Heart right ventricle (tissue), 16 donors: ENCODE results near the gene TRAF7. TPM values are rescaled to one million over a fixed set of nuclear protein-coding genes. Genes with fewer than 3 reads are reported as not detected.
"Not testable (repeated sequence)": the region's sequence is repeated elsewhere in the genome, so short reads cannot be mapped to it uniquely, and the experiment has no call there.

Experiments used
- ATAC-seq, 8 donors: fragments of 200-7000 bp; cut with Tn5 transposase; one replicate each; pipeline ENCODE4 v1.9.1; 2020; ENCODE audit warnings: mild to moderate bottlenecking in 8 of 8, moderate library complexity in 8 of 8, moderate number of reproducible peaks in 1 of 8
- DNase-seq, 2 donors: peaks; one replicate each; pipeline ENCODE4 v3.0.0-alpha.2; 2020
- H3K27ac ChIP-seq, 10 donors: fragments of 200-600 bp; sonication (generic) in 2 of 10; one replicate each; pipeline versions ENCODE4 v1.5.0 to v1.8.0; 2020 to 2022; ENCODE audit warnings: mild to moderate bottlenecking in 3 of 10
- H3K27me3 ChIP-seq, 7 donors: fragments of 200-600 bp; one replicate each; pipeline ENCODE4 v1.8.0; 2021 to 2022; ENCODE audit warnings: mild to moderate bottlenecking in 2 of 7
- H3K36me3 ChIP-seq, 9 donors: fragments of 200-600 bp; sonication (generic) in 1 of 9; one replicate each; pipeline versions ENCODE4 v1.5.0 to v1.8.0; 2020 to 2022; ENCODE audit warnings: mild to moderate bottlenecking in 2 of 9
- H3K4me1 ChIP-seq, 9 donors: fragments of 200-600 bp; sonication (generic) in 1 of 9; one replicate each; pipeline versions ENCODE4 v1.5.0 to v1.8.0; 2020 to 2022; ENCODE audit warnings: mild to moderate bottlenecking in 4 of 9
- H3K4me3 ChIP-seq, 10 donors: fragments of 200-600 bp; sonication (generic) in 2 of 10; one replicate each; pipeline versions ENCODE4 v1.5.0 to v1.8.0; 2020 to 2022; ENCODE audit warnings: mild to moderate bottlenecking in 7 of 10, moderate library complexity in 2 of 10
- H3K9me3 ChIP-seq, 11 donors: fragments of 200-600 bp in 10 of 11; sonication (generic) in 2 of 11; one replicate each; pipeline versions ENCODE4 v1.5.0 to v1.8.0; 2013 to 2022; ENCODE audit warnings: mild to moderate bottlenecking in 2 of 11, control low read depth in 1 of 11, moderate library complexity in 1 of 11
- CTCF ChIP-seq, 9 donors: fragments of 200-600 bp; sonication (generic) in 2 of 9; IDR thresholded peaks; one replicate each; pipeline versions ENCODE4 v1.5.0 to v1.8.0; 2021 to 2022; ENCODE audit warnings: antibody characterized with exemption in 9 of 9, mild to moderate bottlenecking in 5 of 9, moderate library complexity in 1 of 9
- WGBS, 2 donors: extraction: QIAGEN DNeasy Blood & Tissue Kit; methylation state at CpG; one replicate each; pipeline ENCODE4 v1.1.7; 2013; ENCODE audit warnings: inconsistent platforms in 1 of 2; 5-methylcytosine and 5-hydroxymethylcytosine counted together
- intact Hi-C, 10 donors: fragments of 100-400 bp; cut with DNase I; formaldehyde crosslinking; loops; one replicate each; pipeline versions ENCODE4 v1.11.1 to v1.14.2; 2022
- polyA plus RNA-seq, 2 donors: library from polyadenylated mRNA; stranded (reverse); fragments of 200-250 nt; gene quantifications; one replicate each; pipeline ENCODE4 v1.2.3, GENCODE V29; 2013
- total RNA-seq, 10 donors: library from RNA; stranded (reverse); fragmentation: NEBNext Ultra II Directional in 3 of 10; extraction: Animal tissue kit (Norgen Biotek cat#: 25700) in 3 of 10; gene quantifications; one replicate each; pipeline versions ENCODE4 v1.2.1 to v1.2.4, GENCODE V29; 2021 to 2023
- donor health status: Arrhythmogenic right ventricular cardiomyopathy.
- donor health status: ischemic (EF 13 %, LVEDD 7.1; RV severe dilation, severe dysfunction).
- donor health status: healthy with polysubstance abuse.
- donor health status: DM: no; HTN: yes; CAD: no.
- donor health status: DM: no; HTN: no; CAD: no.
- donor health status: ischemic (EF 25% LVEDD 6.9; RV normal size, moderate dysfunction).
- donor health status: ischemic (EF 25% LVEDD 5.7; RV mildly dilated, moderate dysfunction).
- donor health status: healthy.
- donor health status: DM: yes; HTN: yes; CAD: no.
- donor health status: Ischemic cardiomyopathy.
- donor health status: ischemic (EF 35%, LVEDD 5.7; RV mildly dilated, moderate dysfunction).
- donor health status: nonischemic (EF 11% LVEDD 7.7; RV severe dilation, severe dysfunction).
- donor health status: DM: yes; HTN: yes; CAD: no.
- donor health status: PGD.
- donor health status: ischemic (EF 29% LVEDD 5.4; RV normal size, mild dysfunction).
- donor health status: nonischemic (EF 23%, LVEDD 6.1; RV moderate dilation, normal function).

The TRAF7 gene
- total and polyA plus RNA-seq, 12 donors, result 14.6 to 44.9 (median 23.8) TPM

GRCh38 chr16:2121325-2121724 lies 34.3 kb upstream of the TRAF7 start:
- H3K36me3 ChIP-seq, H3K27me3 ChIP-seq, intact Hi-C loops, H3K9me3 ChIP-seq: not testable (repeated sequence)
- peak in 7 of 9 donors; percentile 29 to 63 (median 50) for TF ChIP-seq CTCF (IDR thresholded peaks at IDR 0.05)
- H3K27ac ChIP-seq, result peak overlapping the region in 9 of 10 donors; percentile 36 to 100 (median 98)
- DNase-seq (peak in 1 of 2 donors; percentile 61), ATAC-seq (peak in 2 of 8 donors; percentile 5 to 28)
- WGBS, 2 donors, result 36 to 43% methylated on average over 6 to 9 of the region's 9 CpGs
- peak overlapping the region in 6 of 10 donors; percentile 6 to 26 (median 16) for H3K4me3 ChIP-seq
- H3K4me1 ChIP-seq, result peaks cover 42 to 72% (median 58%) of the 10 kb centered on the region in 9 donors

- DNase-seq (peak in 1 of 2 donors; percentile 57), ATAC-seq (peak in 6 of 8 donors; percentile 2 to 32 (median 22))
- Histone ChIP-seq H3K36me3 (peaks cover 0 to 5% (median 0%) of the 10 kb centered on the region in 9 donors), H3K27me3 (no peaks in the 10 kb centered on the region), H3K27ac (peak overlapping the region; percentile 30 to 100 (median 96)), H3K9me3 (no peaks in the 10 kb centered on the region), H3K4me1 (peaks cover 46 to 72% (median 61%) of the 10 kb centered on the region in 9 donors), H3K4me3 (peak overlapping the region in 7 of 10 donors; percentile 3 to 26 (median 13))
- intact Hi-C loops, result no loop called here
- no peak for TF ChIP-seq CTCF (IDR thresholded peaks at IDR 0.05)
- 36 to 58% methylated on average over 18 to 19 of the region's 19 CpGs for WGBS, 2 donors
These were observed 33.7 kb upstream of the TRAF7 start for GRCh38 chr16:2121853-2122252.

GRCh38 chr16:2122429-2122828 lies 33.2 kb upstream of the TRAF7 start:
- no peak for DNase-seq

DNA sequence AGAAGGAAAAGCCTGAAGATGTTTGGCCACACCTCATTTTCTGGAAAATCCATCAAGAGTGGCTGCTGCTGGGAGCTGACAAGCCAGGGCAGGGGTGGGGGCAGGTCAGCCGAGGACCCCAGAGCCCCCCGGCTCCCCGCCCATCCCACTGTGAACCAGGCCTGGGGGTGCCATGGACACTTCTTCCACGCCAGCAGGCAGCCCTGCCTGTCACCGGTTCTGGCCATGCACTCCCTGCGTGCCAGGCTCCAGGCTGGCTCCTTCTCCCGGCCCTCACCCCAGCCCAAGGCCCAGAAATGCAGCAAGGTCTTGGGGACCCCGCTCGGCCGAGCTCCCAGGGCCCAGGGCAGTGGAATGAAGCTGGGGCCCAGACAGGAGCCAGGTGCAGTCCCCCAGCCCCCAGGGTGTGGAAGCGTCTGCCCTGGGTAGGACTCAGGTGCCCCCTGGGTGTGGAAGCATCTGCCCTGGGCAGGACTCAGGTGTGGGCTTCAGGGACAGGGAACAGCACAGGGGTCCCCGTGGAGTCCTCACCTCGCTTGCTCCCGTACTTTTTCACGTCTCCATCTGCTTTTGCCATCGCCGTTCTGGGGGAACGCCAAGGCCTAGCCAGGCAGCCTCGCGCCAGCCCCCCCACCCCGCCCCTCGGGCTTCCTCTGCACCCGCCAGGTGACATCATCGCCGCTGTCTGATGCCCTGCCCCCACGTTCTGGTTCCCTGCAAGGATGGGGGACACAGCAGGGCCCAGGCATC lies 32.5 kb upstream of the TRAF7 start:
- Histone ChIP-seq H3K4me3 (peak overlapping the region in 5 of 10 donors; percentile 6 to 55 (median 20)), H3K4me1 (peaks cover 52 to 75% (median 66%) of the 10 kb centered on the region in 9 donors), H3K27ac (peak overlapping the region; percentile 64 to 100 (median 98))
- intact Hi-C loops, H3K9me3 ChIP-seq, H3K27me3 ChIP-seq, DNase-seq, H3K36me3 ChIP-seq: not testable (repeated sequence)
- ATAC-seq, result peak in 5 of 8 donors; percentile 16 to 33 (median 19)
- WGBS, 2 donors, result 41 to 54% methylated on average over 16 to 19 of the region's 26 CpGs

More at GRCh38 chr16:2122429-2122828, 33.2 kb upstream of the TRAF7 start:
- H3K27me3 ChIP-seq, result no peaks in the 10 kb centered on the region
- H3K27ac ChIP-seq, result peak overlapping the region; percentile 30 to 100 (median 96)
- TF ChIP-seq CTCF (IDR thresholded peaks at IDR 0.05), result no peak
- H3K4me1 ChIP-seq, result peaks cover 51 to 72% (median 66%) of the 10 kb centered on the region in 9 donors
- H3K9me3 ChIP-seq, result no peaks in the 10 kb centered on the region
- intact Hi-C loops, result no loop called here
- peak overlapping the region in 5 of 10 donors; percentile 2 to 55 (median 18) for H3K4me3 ChIP-seq
- H3K36me3 ChIP-seq, result peaks cover 0 to under 1% (median 0%) of the 10 kb centered on the region in 9 donors
- no peak for ATAC-seq
- WGBS, 2 donors, result 58 to 64% methylated on average over 15 to 16 of the region's 17 CpGs

DNA sequence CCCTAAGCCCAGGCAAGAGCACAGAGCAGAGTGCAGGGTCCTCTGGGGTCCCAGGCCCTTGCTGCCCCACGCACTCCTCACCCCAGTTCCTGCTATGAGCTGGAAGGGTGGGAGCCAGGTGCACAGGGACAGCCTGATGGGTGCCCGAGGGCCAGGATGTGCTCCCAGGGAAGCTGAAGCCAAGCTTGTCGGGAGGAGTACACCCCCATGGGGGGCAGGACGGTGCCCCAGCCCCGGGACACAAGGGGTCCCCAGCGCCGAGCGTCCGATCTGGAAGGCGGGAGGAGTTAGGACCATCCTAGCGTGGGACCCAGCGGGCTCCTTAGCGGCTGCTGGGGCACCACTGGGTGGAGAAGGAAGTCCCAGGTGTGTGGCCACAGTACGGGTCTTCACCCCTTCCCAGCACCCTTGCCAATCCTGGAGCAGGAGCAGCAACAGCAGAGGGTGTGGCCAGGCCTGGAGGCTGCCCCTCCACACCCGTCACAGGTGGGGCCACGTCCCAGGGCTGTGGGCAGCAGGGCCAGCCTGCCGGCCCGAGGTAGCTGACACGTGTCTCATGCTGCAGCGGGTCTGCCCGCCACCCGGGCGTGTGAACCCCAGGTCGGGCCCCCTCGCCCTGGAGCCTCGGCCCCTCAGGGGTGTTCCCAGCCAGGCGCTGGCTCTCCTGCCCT lies 31.7 kb upstream of the TRAF7 start:
- H3K36me3 ChIP-seq, H3K27me3 ChIP-seq, DNase-seq, intact Hi-C loops, H3K9me3 ChIP-seq: not testable (repeated sequence)
- Histone ChIP-seq H3K27ac (peak overlapping the region; percentile 92 to 100 (median 98)), H3K4me3 (peak overlapping the region in 8 of 10 donors; percentile 32 to 55 (median 48)), H3K4me1 (peaks cover 54 to 82% (median 72%) of the 10 kb centered on the region in 9 donors)
- peak in 7 of 8 donors; percentile 1 to 13 (median 7) for ATAC-seq
- WGBS, 2 donors, result 27 to 34% methylated on average over 21 to 24 of the region's 27 CpGs

- H3K4me3 ChIP-seq, result peak overlapping the region; percentile 10 to 55 (median 44)
- intact Hi-C loops, H3K9me3 ChIP-seq, H3K27me3 ChIP-seq, H3K36me3 ChIP-seq: not testable (repeated sequence)
- peak overlapping the region; percentile 92 to 100 (median 98) for H3K27ac ChIP-seq
- DNase-seq (peak in 1 of 2 donors; percentile 22), ATAC-seq (peak in 7 of 8 donors; percentile 0 to 8 (median 2))
- WGBS, 2 donors, result 12 to 15% methylated on average over 11 of the region's 11 CpGs
- H3K4me1 ChIP-seq, result peaks cover 54 to 87% (median 73%) of the 10 kb centered on the region in 9 donors
These were observed 31.2 kb upstream of the TRAF7 start for GRCh38 chr16:2124377-2124693.

GRCh38 chr16:2124694-2125444 lies 30.7 kb upstream of the TRAF7 start:
- H3K9me3 ChIP-seq, H3K36me3 ChIP-seq, H3K27me3 ChIP-seq, intact Hi-C loops: not testable (repeated sequence)
- H3K4me3 ChIP-seq, result peak overlapping the region; percentile 10 to 55 (median 44)
- H3K4me1 ChIP-seq, result peaks cover 54 to 92% (median 73%) of the 10 kb centered on the region in 9 donors
- ATAC-seq (peak; percentile 53 to 83 (median 72)), DNase-seq (peak; percentile 78 to 87)
- H3K27ac ChIP-seq, result peak overlapping the region; percentile 92 to 100 (median 98)
- WGBS, 2 donors, result 2 to 4% methylated on average over 36 to 37 of the region's 37 CpGs
